Measurements from ENCODE around the gene KIF26B. TPM values are rescaled to one million over a fixed set of nuclear protein-coding genes. Genes with fewer than 3 reads are reported as not detected.
"Not testable (repeated sequence)": the region's sequence is repeated elsewhere in the genome, so short reads cannot be mapped to it uniquely, and the experiment has no call there.

The KIF26B gene
- total RNA-seq, 2 donors from 2014 or later: 0.83 to 1.3 TPM

- Histone ChIP-seq H3K27me3 (no peaks in the 10 kb centered on the region), H3K4me3 (no peak overlapping the region)
- DNase-seq (ENCODE audit: low spot score): no peak
These were observed 241.8 kb downstream of the KIF26B start for GRCh38 chr1:245396615-245397014.

GRCh38 chr1:245397771-245398170 lies 243.0 kb downstream of the KIF26B start:
- TF ChIP-seq CTCF (IDR thresholded peaks at IDR 0.05): no peak
- no peak for DNase-seq (ENCODE audit: low spot score)
- Histone ChIP-seq H3K4me1 (no peaks in the 10 kb centered on the region), H3K36me3 (no peaks in the 10 kb centered on the region), H3K27ac (no peak overlapping the region), H3K9me3 (peaks cover 0 to 9% of the 10 kb centered on the region in 2 donors), H3K4me3 (no peak overlapping the region), H3K27me3 (no peaks in the 10 kb centered on the region)

More at GRCh38 chr1:245396615-245397014, 241.8 kb downstream of the KIF26B start:
- H3K27ac ChIP-seq: no peak overlapping the region
- H3K9me3 ChIP-seq: peaks cover 0 to 10% of the 10 kb centered on the region in 2 donors
- H3K36me3 ChIP-seq: no peaks in the 10 kb centered on the region
- no peaks in the 10 kb centered on the region for H3K4me1 ChIP-seq
- no peak for TF ChIP-seq CTCF (IDR thresholded peaks at IDR 0.05)

GRCh38 chr1:245398180-245398579 lies 243.4 kb downstream of the KIF26B start:
- H3K4me3 ChIP-seq: no peak overlapping the region
- H3K27me3 ChIP-seq: no peaks in the 10 kb centered on the region
- no peaks in the 10 kb centered on the region for H3K36me3 ChIP-seq
- no peak for TF ChIP-seq CTCF (IDR thresholded peaks at IDR 0.05)
- H3K27ac ChIP-seq: no peak overlapping the region
- H3K4me1 ChIP-seq: no peaks in the 10 kb centered on the region
- H3K9me3 ChIP-seq: peaks cover 0 to 5% of the 10 kb centered on the region in 2 donors
- DNase-seq (ENCODE audit: low spot score): no peak

GRCh38 chr1:245401881-245402587 lies 247.2 kb downstream of the KIF26B start:
- no peaks in the 10 kb centered on the region for H3K36me3 ChIP-seq
- no peaks in the 10 kb centered on the region for H3K27me3 ChIP-seq
- H3K9me3 ChIP-seq: no peaks in the 10 kb centered on the region
- H3K4me1 ChIP-seq: no peaks in the 10 kb centered on the region
- no peak overlapping the region for H3K27ac ChIP-seq
- TF ChIP-seq CTCF (IDR thresholded peaks at IDR 0.05): no peak
- DNase-seq (ENCODE audit: low spot score): no peak
- no peak overlapping the region for H3K4me3 ChIP-seq

- not testable (repeated sequence) for H3K4me1 ChIP-seq; DNase-seq (ENCODE audit: low spot score); H3K27me3 ChIP-seq; H3K9me3 ChIP-seq; H3K27ac ChIP-seq; H3K4me3 ChIP-seq; H3K36me3 ChIP-seq
These were observed 248.2 kb downstream of the KIF26B start for GRCh38 chr1:245402998-245403397.

- TF ChIP-seq CTCF (IDR thresholded peaks at IDR 0.05): no peak
- DNase-seq (ENCODE audit: low spot score): no peak
- Histone ChIP-seq H3K27me3 (no peaks in the 10 kb centered on the region), H3K27ac (no peak overlapping the region), H3K9me3 (no peaks in the 10 kb centered on the region), H3K4me3 (no peak overlapping the region), H3K36me3 (no peaks in the 10 kb centered on the region), H3K4me1 (no peaks in the 10 kb centered on the region)
These were observed 249.7 kb downstream of the KIF26B start for GRCh38 chr1:245404527-245404926.
